ENCODE measurements around the gene GPC6.

- no peak for TF ChIP-seq CTCF (IDR thresholded peaks at IDR 0.05; ENCODE audit: low read length)
- TF ChIP-seq EZH2 (IDR thresholded peaks at IDR 0.05; ENCODE audit: borderline replicate concordance, low read length) = no peak
These were observed 1116.0 kb downstream of the GPC6 start for GRCh38 chr13:94342436-94343242.

All from OCI-LY1 (cell line).